ENCODE measurements around the gene RNASEH1. TPM values are rescaled to one million over a fixed set of nuclear protein-coding genes. Genes with fewer than 3 reads are reported as not detected.
"Not testable (repeated sequence)": the region's sequence is repeated elsewhere in the genome, so short reads cannot be mapped to it uniquely, and the experiment has no call there.

RNASEH1 gene
- total and polyA plus RNA-seq, 4 donors, result 10.2 to 18.7 (median 12.9) TPM

GRCh38 chr2:3516831-3517230 is 41.3 kb downstream of the RNASEH1 start:
- Histone ChIP-seq H3K9me3 (ENCODE audit: control insufficient read depth in 4 of 4, low read length in 3 of 4) (no peaks in the 10 kb centered on the region), H3K27ac (ENCODE audit: low read depth in 1 of 2, low read length in 2 of 2) (peak overlapping the region; percentile 55 to 98), H3K4me3 (ENCODE audit: low read depth in 1 of 3, low read length in 3 of 3) (peak overlapping the region; percentile 1 to 92 (median 5)), H3K36me3 (ENCODE audit: control insufficient read depth in 4 of 4, insufficient read depth in 3 of 4, low read depth in 1 of 4, low read length in 3 of 4) (peaks cover 2 to 20% (median 13%) of the 10 kb centered on the region in 4 donors), H3K9ac (ENCODE audit: low read depth in 1 of 2, low read length in 2 of 2) (peak overlapping the region; percentile 62 to 77), H3K27me3 (ENCODE audit: control insufficient read depth in 4 of 4, insufficient read depth in 4 of 4, low read length in 3 of 4) (no peaks in the 10 kb centered on the region), H3K4me1 (ENCODE audit: control insufficient read depth in 4 of 4, insufficient read depth in 4 of 4, low read length in 3 of 4) (peaks cover 4 to 65% (median 43%) of the 10 kb centered on the region in 4 donors)
- no peak for TF ChIP-seq REST (IDR thresholded peaks at IDR 0.05)
- no peak for TF ChIP-seq RXRA (IDR thresholded peaks at IDR 0.05)
- no peak for TF ChIP-seq ZBTB33 (IDR thresholded peaks at IDR 0.05)
- TF ChIP-seq ATF3 (IDR thresholded peaks at IDR 0.05), result no peak
- no peak for TF ChIP-seq GABPA (IDR thresholded peaks at IDR 0.05 in 1 of 2, conservative IDR thresholded peaks at IDR 0.05 in 1 of 2)
- TF ChIP-seq FOXA2 (IDR thresholded peaks at IDR 0.05), result no peak
- no peak for TF ChIP-seq MAX (IDR thresholded peaks at IDR 0.05)
- TF ChIP-seq HNF4G (IDR thresholded peaks at IDR 0.05), result no peak
- DNase-seq (ENCODE audit: low spot score), result no peak
- WGBS, result 65% methylated on average over 3 of the region's 3 CpGs

- WGBS, result 60% methylated on average over 5 of the region's 5 CpGs
- peaks cover 2 to 33% (median 26%) of the 10 kb centered on the region in 4 donors for H3K36me3 ChIP-seq (ENCODE audit: control insufficient read depth in 4 of 4, insufficient read depth in 3 of 4, low read depth in 1 of 4, low read length in 3 of 4)
Measured at GRCh38 chr2:3515438-3515837, 42.7 kb downstream of the RNASEH1 start.

More at GRCh38 chr2:3515438-3515837, 42.7 kb downstream of the RNASEH1 start:
- H3K9ac ChIP-seq (ENCODE audit: low read depth in 1 of 2, low read length in 2 of 2); H3K27me3 ChIP-seq (ENCODE audit: control insufficient read depth in 4 of 4, insufficient read depth in 4 of 4, low read length in 3 of 4); H3K4me3 ChIP-seq (ENCODE audit: low read depth in 1 of 3, low read length in 3 of 3); H3K9me3 ChIP-seq (ENCODE audit: control insufficient read depth in 4 of 4, low read length in 3 of 4); DNase-seq (ENCODE audit: low spot score): not testable (repeated sequence)
- TF ChIP-seq SP1 (IDR thresholded peaks at IDR 0.05) (peak; percentile 44), HNF4A (conservative IDR thresholded peaks at IDR 0.05) (peak; percentile 80 to 85), RXRA (IDR thresholded peaks at IDR 0.05) (peak; percentile 41 to 79), HNF4G (IDR thresholded peaks at IDR 0.05) (peak; percentile 36), JUND (IDR thresholded peaks at IDR 0.05) (peak in 1 of 2 donors; percentile 28), NR2F2 (IDR thresholded peaks at IDR 0.05) (peak; percentile 33)
- Histone ChIP-seq H3K4me1 (ENCODE audit: control insufficient read depth in 4 of 4, insufficient read depth in 4 of 4, low read length in 3 of 4) (peaks cover 4 to 51% (median 30%) of the 10 kb centered on the region in 4 donors), H3K27ac (ENCODE audit: low read depth in 1 of 2, low read length in 2 of 2) (peak overlapping the region; percentile 55 to 68)
